Stimulated activated CD4-positive, alpha-beta T cell treated with anti-CD3 and anti-CD28 coated beads, Interleukin-12 subunit alpha, Interleukin-12 subunit beta, amount 100 ng/mL, for 48 hours (primary cell): Measurements from ENCODE around the gene HOXA9.
A peak's percentile ranks its signal among the peaks of the same experiment; 100 is the strongest.

Source experiments
- DNase-seq, 3 donors: peaks; one replicate each; pipeline ENCODE4 v3.0.0-alpha.2; 2020; ENCODE audit warnings: low read depth in 2 of 3, low spot score in 1 of 3

HOXA9 gene

DNA sequence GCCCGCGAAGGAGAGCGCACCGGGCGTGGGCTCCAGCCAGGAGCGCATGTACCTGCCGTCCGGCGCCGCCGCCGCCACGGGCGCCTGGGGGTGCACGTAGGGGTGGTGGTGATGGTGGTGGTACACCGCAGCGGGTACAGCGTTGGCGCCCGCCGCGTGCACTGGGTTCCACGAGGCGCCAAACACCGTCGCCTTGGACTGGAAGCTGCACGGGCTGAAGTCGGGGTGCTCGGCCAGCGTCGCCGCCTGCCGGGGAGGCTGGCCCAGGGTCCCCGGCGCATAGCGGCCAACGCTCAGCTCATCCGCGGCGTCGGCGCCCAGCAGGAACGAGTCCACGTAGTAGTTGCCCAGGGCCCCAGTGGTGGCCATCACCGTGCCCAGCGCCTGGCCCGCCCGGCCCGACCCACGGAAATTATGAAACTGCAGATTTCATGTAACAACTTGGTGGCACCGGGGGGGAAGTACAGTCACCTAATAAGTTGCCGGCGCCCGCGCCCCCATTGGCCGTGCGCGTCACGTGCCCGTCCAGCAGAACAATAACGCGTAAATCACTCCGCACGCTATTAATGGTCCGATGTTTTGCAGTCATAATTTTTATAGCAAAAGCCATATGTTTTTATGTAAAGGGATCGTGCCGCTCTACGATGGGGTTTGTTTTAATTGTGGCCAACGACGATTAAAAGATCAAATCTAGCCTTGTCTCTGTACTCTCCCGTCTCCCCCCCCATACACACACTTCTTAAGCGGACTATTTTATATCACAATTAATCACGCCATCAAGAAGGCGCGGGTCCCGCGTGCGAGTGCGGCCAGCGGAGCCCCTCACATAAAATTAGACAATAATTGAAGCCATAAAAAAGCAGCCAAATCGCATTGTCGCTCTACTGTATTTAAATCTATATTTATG lies at the start of gene HOXA9:
Gene HOXA9, minus strand, starts transcription at position 449 of the 907 bp plus-strand sequence. Its CDS starts 80 bp downstream, at position 369.
- no peak for DNase-seq

DNA sequence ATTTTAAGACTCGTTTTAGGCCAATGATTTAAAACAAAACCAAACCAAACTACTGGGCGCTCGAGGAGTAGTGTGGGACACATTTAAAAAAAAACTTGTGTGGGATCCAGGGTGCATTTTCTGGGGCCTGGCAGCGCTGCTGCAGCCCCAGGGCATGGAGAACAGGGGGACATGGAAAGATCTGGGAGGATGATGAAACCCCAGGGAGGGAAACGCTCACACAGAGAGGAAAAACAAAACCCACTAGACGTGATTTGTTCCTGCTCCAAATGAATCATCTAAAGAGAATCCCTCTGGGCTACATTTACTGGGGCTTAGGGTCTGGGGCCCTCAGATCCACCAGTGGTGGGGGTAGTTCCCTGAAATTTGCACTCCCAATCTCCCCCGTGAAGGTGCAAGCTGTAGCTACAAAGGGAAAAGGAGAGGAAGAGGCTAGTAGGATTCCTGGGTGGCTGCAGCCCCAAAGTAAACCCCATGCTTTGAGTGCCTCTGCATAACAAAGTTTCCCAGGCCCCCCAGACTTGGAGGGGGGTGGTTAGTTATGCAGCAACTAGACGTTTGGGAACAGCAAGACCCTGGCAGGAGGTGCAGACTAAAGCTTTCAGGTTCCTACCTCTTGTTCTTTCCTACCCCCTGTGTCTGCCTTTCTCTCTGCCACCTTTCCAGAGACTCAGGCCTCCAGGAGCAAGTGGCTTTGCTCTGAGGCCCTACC lies 49.1 kb upstream of the HOXA9 start:
- no peak for DNase-seq

- no peak for DNase-seq
Observed at GRCh38 chr7:27213433-27214238, 48.3 kb upstream of the HOXA9 start.

DNA sequence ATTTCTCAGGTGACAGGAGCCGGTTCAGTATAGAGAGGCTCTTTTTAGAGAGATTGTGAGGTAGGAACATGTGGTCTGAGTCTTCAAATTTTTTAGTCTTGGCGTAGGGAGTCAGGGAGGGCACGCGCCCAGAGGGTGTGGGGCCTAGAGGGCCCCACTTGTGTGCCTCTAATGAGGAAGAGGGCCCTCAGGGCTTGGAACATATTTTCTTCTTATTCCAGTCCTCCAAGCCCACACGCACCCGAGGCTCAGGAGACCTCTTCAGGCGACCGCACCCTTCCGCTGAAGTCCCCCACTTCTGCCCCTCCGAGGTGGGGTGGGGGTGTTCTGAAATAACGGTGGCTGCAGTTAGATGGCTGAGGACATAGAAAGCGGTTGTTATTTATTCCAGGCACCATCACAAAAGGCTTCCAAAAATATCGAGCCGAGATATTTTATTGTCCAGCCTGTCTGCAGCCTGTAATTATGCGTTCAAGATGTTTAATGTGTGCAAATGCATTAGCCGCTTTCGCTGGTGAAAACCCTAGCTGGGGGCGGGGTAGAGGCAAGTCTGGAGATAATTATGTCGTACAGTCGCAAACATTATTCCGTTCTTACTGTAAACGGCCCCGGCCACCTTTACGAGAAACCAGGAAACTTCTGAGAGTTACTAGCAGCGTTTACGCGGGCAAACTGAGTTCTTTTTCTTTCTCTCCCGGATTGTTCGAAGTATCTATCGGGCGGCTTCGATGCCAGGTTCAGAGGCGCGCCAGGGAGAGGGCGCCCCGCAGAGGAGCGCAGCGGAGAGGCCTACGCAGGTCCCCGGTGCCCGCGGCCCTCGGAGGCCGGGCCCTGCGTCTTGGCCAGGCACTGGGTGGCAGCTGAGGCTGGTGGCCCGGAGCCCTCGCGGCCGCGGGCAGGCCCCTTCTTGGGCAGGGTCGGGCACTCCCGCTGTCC lies 47.4 kb upstream of the HOXA9 start:
- DNase-seq: no peak

- no peak for DNase-seq
Observed at GRCh38 chr7:27211764-27212204, 46.4 kb upstream of the HOXA9 start.

DNA sequence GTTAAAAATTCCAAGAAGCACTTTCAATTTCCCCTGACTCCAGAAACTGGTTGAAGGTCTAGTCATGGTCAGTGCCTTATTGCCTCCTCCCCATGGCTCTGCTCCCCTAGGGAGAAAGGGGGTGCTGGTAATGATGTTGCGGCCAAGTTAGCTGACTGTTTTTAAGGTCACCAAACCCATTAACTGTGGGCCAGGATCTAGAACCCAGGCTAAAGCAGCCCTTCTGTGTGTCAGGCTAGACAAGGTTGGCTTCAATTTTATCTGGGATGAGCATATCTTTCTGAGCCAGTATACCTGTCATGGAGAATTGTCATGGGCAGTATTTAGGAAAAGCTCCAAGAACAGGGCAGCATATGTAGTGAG lies 45.7 kb upstream of the HOXA9 start:
- no peak for DNase-seq

DNA sequence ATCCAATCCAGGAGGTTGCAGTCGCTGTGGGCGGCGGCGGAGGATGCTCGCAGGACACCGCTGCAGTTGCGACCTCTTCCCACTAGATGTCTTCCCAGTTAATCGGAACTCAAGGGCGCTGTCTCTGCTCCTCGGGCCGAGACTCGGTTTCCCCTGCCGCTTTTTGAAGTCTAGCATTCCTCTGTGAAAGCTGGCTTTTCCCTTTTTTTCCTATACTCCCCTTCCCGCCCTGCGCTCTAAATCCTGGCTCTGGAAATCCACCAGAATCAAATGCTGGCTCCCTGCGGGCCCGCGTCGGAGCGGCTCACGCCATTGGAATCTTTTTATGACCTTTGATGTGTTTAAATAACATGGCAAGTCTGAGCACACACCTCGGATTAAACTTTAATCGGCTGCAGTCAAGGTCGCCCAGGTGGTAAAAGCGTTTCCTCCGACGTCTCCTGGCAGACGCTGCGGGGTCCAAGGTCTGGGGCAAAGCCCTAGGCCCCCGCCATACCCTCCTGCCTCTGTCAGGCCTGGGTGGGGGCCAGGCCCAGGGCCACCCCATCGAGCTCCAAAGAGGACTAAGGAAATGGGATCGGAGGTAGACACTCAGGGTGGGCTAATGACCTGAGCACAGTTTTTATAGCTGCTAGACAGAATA lies 45.2 kb upstream of the HOXA9 start:
- DNase-seq: peak in 2 of 3 donors; percentile 10 to 50

DNA sequence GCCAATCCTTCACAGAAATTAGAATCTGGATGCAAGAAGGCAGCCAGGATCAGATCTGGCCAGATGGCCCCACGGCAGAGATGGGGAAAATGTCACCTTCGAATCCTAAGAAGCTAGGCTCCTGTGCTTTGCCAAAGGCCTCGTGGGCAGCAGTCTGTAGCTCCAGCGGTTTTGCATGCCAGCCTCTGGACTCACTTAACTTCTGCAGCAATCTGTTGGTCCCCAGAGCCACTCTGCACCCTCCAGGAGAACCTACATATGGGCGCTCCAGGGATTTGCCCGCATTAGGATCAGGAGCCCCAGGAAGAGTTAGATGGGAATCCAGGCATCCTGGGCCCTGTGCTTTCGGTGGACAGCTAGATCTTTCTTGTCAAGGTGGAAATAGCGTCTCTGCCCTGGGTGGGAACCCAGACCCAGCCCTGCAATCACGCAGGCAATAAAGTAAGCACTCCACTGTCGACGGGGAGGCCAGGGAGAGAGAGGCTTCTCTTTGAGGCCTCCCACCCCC lies 44.6 kb upstream of the HOXA9 start:
- DNase-seq: no peak

- no peak for DNase-seq
Observed at GRCh38 chr7:27208998-27209397, 43.7 kb upstream of the HOXA9 start.

DNA sequence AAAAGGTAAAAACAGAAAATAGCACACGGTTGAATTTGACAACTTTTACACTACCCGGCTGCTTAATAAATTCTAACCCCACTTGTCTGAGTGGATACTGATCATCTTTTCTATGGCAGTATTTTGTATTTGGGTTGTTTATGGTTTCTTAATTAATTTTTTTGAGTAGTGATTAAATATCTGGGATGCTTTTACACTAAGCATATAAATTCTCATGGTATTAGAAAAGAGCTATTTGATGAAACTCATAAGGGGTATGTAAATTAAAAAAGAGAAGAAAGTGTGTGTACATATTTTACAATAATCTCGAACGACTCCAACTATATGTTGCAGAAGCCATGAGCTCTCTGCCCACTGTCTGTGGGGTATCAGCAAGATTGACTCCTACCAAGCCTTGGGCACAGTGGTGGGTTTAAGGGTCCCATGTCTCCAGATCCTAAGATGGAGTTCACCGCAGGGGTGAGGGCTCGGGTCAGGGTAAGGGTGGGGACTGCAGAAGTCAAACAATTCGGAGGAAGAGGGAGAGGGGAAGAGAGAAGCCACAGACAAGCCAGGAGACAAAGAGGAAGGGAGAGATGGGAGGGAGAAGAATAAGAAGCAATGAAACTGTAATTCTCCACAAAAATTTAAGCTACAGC lies 42.1 kb upstream of the HOXA9 start:
- no peak for DNase-seq

GRCh38 chr7:27205325-27206280 lies 40.3 kb upstream of the HOXA9 start:
- DNase-seq: no peak

DNA sequence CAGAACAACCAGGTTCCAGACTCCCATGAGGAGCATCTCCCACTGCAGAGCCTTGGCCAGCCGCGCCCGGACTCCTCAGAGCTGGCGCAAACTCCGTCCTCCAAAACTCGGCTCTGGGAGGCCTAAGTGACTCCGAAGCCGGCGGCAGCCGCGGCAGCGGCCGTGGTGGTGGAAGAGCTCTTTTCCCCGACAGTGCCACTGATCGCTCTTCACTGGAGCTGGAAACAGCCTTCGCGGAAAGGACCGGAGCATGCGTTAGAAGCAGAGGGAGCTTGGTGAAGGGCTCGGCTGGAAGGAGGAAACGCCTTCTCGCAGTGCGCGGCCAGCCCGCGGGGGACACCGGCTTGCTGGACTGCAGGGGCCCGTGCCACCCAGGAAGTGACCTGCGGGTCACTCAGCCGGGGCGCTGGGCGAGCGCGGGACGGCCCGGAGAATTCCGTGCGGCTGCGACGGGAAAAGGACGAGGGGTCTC lies 39.5 kb upstream of the HOXA9 start:
- DNase-seq: no peak

DNA sequence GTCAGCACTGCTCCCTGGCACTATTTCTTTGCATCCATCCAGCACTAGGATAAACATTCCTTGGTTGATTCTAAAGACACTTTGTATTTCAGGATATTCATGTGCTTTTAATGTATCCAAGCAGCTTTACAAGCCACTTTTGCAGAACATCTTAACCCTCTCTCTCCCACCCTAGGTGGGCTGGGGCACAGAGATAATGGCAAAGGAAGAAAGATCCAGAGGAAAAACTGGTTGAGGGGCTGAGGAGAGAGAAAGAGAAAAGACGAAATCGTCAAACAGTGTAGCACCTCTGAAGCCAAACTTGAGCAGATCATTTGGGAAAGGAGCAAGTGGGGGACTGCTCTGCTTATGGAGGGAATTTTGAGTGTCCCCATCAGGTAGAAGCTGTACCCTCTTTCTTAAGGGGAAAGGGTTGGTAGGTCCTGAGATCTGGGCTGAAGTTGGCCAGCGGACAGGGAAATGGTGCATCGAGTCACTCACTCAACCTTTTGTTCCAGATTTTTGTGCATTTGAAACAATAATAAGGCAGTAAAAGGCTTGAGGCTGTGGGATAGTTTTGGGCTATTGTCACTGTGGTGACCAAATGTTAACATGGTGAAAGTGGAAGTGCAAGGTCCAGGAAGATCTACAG lies 38.7 kb upstream of the HOXA9 start:
- no peak for DNase-seq

DNA sequence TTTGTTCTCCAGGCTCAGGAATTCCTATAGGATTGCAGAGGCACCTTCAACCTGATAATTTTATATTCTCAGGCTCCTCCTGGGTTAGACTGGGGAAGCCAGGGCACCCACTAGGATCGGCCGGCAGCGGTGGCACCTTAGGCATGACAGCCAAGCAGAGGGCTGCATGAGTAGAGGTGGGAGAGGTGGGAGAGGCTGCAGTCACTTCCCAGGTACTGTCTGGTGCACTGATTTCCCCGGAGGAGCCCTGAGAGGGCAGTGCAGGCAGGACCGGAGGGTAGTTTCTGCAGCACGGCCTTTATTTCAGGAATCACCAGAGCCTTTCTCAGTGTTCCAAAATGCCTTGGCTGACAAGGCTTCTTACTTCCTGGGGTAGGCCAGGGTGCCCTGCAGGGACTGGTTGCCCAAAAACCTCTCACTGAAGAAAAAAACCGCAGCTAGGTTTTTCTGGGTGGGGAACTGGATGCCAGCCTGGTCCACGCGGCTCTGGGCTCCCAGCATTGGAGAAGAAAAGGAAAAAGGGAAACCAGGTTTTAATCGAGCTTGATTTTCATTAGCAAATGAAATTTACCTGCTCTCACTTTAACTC lies 38.1 kb upstream of the HOXA9 start:
- no peak for DNase-seq

- no peak for DNase-seq
Observed at GRCh38 chr7:27202862-27203134, 37.5 kb upstream of the HOXA9 start.

DNA sequence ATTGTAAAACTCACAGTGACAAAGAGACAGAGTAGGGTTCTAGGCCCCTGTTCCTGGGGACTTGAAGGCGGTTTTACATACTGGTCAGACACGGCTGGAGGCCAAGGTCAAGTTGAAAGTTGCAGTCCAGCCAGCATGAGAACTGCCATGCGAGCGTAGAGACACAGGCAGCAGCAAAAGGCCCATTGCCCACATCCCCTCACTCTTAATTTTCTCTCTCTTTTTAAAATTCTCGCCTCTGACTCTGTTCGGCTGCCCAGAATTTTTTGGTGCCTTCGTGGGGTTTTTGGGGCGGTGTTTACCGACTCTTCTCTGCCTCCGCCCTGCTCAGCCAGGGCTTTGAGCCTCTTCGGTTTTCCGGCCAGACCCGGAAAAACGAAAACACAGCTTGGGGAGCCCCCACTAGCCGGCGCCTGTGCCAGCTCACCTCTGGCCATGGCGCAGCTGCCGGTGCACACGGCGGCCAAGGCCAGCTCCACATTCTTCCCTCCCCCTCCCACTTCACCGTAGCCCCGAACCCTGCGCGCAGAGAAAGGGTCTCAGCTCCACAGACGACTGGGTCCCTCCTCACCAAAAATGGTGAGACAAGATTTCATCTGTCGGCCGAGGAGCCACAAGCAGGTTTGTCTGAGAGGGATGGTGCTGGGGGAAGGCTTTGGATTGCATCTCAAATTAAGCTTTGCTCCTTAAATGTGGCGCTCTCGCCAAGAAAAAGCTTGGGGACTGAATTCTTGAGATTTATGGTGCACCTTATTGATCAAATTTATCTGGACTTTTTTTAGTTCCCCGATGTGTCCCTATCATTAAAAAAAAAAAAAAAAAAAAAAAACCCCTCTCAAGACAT lies 36.9 kb upstream of the HOXA9 start:
- no peak for DNase-seq
